ENCODE results near the gene APOL4. TPM values are rescaled to one million over a fixed set of nuclear protein-coding genes. Genes with fewer than 3 reads are reported as not detected.

The APOL4 gene
- total RNA-seq, 2 donors from 2014 or later = 0.22 TPM; not detected in 1

DNA sequence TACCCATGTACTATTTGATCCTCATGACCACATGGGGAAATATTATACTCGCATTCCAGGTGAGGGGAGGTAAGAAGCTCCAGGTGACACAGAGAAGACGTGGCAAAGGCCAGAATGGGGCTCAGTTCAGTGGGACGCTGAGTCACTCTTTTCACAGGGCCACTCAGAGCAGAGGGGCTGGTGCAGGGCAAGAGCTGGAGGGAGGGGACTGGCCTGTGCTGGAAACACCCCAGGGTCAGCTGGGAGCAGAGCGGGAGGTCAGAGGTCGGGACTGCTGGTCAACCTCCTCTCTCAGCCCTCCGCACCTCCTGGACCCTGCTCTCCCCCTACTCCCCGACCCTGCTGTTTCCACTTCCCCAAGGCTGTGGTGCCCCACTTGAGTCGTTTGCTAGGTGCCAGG is 53.2 kb downstream of the APOL4 start:
- no peaks in the 10 kb centered on the region for H3K27me3 Mint-ChIP-seq
- peak overlapping the region; percentile 100 for H3K27ac Mint-ChIP-seq
- H3K4me3 Mint-ChIP-seq = peak overlapping the region; percentile 45
- peaks cover 39% of the 10 kb centered on the region for H3K4me1 Mint-ChIP-seq
- no peaks in the 10 kb centered on the region for H3K9me3 ChIP-seq (ENCODE audit: control insufficient read depth, low read length, poor library complexity, severe bottlenecking)
- H3K36me3 Mint-ChIP-seq (ENCODE audit: low read depth) = peaks cover 15% of the 10 kb centered on the region
- DNase-seq (no peak), ATAC-seq (no peak)

DNA sequence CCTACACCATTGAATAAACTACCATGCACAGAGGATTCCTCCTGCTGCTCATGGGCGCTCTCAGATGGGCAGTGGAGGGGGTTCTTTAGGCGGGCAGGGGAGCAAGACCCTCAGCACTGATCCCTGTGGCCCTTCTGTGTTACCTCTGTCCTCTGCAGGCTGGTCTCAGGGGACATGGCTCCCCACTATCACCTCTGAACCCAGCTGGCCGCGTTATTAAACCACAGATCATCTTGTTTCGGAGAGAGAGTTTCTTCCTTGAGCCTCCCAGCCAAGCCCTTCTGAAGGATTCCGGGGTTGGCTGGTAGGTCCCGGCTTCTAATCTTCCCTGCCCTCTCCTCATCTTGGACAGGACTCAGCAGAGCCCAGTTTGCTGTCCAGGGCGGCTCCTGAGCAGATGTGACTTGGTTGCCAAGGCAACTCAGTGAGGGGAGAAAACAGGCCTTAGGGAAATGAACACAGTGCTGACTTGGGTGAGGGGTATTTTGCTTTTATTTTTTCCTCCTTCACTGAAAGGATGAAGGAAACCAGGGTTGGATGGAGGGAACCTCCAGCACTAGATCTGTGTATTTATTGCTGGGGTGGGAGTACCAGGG is 54.3 kb downstream of the APOL4 start:
- Mint-ChIP-seq H3K4me3 (peak overlapping the region; percentile 33), H3K4me1 (peaks cover 42% of the 10 kb centered on the region), H3K27me3 (no peaks in the 10 kb centered on the region), H3K27ac (peak overlapping the region; percentile 49), H3K36me3 (ENCODE audit: low read depth) (peaks cover 15% of the 10 kb centered on the region)
- DNase-seq (no peak), ATAC-seq (no peak)
- no peaks in the 10 kb centered on the region for H3K9me3 ChIP-seq (ENCODE audit: control insufficient read depth, low read length, poor library complexity, severe bottlenecking)

DNA sequence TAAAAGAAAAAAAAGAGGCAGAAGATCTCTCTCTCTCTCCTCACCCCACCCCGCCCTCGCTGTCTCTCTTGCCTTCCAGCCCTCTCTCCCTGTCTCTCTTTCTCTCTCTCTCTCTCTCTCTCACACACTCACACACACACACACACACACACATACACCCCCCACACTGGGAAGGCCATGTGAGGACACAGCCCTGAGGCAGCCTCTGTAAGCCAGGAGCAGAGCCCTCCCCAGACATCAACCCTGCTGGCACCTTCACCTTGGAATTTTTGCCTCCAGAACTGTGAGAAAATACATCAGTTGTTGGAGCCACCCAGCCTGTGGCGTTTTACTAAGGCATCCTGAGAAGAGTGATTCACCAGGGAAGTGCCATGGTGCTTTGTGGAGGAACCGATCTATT is 55.7 kb downstream of the APOL4 start:
- Mint-ChIP-seq H3K27ac (peak overlapping the region; percentile 90), H3K4me3 (peak overlapping the region; percentile 28), H3K27me3 (no peaks in the 10 kb centered on the region), H3K4me1 (peaks cover 31% of the 10 kb centered on the region), H3K36me3 (ENCODE audit: low read depth) (peaks cover 16% of the 10 kb centered on the region)
- DNase-seq (no peak), ATAC-seq (no peak)
- no peaks in the 10 kb centered on the region for H3K9me3 ChIP-seq (ENCODE audit: control insufficient read depth, low read length, poor library complexity, severe bottlenecking)

DNA sequence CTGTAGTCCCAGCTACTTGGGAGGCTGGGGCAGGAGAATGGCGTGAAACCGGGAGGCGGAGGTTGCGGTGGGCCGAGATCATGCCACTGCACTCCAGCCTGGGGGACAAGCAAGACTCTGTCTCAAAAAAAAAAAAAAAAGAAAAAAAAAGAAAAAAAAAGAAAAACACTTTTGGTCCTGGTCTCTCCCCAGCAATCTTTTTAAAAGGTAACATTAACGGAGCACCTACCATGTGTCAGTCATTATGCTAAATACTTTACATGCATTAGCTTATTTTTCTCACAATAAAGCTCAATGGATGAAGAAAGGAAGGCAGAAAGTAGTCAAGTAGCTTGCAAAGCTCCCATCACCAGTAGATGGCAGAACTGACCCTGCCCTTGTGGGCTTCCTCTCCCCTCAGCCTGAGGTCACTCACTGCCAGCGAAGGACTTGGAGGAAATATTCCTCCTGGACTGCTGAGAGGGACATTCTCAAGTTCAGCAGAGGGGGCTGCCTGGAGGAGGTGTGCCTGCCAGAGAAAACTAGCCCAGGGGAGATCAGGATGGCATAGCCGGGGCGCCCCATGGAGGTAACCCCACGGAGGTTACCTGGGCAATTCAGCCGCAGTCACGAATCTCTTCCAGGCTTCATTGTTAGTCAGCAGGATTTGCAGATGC is 56.6 kb downstream of the APOL4 start:
- peaks cover 21% of the 10 kb centered on the region for H3K36me3 Mint-ChIP-seq (ENCODE audit: low read depth)
- H3K4me1 Mint-ChIP-seq = peaks cover 27% of the 10 kb centered on the region
- ATAC-seq (peak; percentile 59), DNase-seq (no peak)
- no peaks in the 10 kb centered on the region for H3K9me3 ChIP-seq (ENCODE audit: control insufficient read depth, low read length, poor library complexity, severe bottlenecking)
- H3K27ac Mint-ChIP-seq = peak overlapping the region; percentile 90
- H3K27me3 Mint-ChIP-seq = no peaks in the 10 kb centered on the region
- no peak overlapping the region for H3K4me3 Mint-ChIP-seq

DNA sequence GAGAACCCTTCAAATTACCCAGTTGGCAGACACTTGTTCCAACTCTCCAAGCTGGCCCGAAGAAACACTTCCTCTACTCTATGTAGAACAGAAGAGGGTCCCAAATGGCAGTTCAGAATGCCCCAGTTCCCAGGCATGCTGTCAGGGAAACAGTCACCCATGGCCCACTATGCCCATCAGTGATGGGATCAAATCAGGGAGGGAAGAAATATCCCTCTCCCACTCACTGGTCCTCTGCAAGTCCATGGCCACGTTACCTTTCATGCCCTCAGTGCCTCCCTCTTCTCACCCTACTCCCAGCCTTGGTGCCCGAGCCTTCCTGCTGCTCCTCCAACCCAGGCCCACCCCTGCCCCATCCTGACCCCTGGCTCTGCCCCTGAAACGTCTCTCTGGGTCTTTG is 57.7 kb downstream of the APOL4 start:
- peaks cover 21% of the 10 kb centered on the region for H3K36me3 Mint-ChIP-seq (ENCODE audit: low read depth)
- H3K4me3 Mint-ChIP-seq = no peak overlapping the region
- ATAC-seq = no peak
- H3K27me3 Mint-ChIP-seq = no peaks in the 10 kb centered on the region
- peaks cover 27% of the 10 kb centered on the region for H3K4me1 Mint-ChIP-seq
- no peaks in the 10 kb centered on the region for H3K9me3 ChIP-seq (ENCODE audit: control insufficient read depth, low read length, poor library complexity, severe bottlenecking)
- DNase-seq = no peak
- H3K27ac Mint-ChIP-seq = peak overlapping the region; percentile 90

DNA sequence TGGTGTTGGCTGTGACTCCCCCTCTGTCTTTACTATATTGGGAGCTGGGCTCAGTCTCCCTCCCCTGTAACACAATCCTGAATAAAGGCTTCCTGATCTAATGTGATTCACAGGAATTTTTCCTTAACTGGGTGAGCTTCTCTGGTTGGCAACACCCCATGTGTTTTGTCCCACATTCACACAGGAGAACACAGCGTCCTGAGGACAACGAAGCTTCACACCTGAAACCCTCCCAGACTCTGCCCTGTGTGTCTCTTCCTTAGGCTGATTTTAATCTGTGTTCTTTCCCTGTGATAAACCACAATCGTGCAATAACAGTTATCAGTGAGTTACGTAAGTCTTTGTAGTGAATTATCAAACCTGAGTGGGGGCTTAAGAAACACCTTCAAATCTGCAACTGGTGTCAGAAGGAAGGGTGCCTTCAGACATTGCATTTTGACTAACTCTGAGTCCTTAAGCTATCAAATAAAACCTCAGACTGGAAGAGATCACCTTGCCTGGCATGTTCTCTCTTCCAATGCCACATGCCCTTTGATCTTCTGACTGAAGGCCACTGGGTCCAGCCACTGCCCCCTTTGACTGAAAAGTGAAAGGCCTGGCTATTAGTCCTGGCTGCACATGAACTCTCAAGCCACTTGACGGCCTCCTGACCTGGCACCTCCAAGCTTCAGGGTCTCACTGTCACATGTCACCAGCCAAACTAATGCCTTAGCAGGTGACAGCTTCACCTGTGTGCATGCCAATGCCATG is 58.4 kb downstream of the APOL4 start:
- ATAC-seq (no peak), DNase-seq (no peak)
- no peaks in the 10 kb centered on the region for H3K9me3 ChIP-seq (ENCODE audit: control insufficient read depth, low read length, poor library complexity, severe bottlenecking)
- Mint-ChIP-seq H3K27ac (peak overlapping the region; percentile 83), H3K27me3 (no peaks in the 10 kb centered on the region), H3K4me3 (peak overlapping the region; percentile 19), H3K4me1 (peaks cover 26% of the 10 kb centered on the region), H3K36me3 (ENCODE audit: low read depth) (peaks cover 20% of the 10 kb centered on the region)

DNA sequence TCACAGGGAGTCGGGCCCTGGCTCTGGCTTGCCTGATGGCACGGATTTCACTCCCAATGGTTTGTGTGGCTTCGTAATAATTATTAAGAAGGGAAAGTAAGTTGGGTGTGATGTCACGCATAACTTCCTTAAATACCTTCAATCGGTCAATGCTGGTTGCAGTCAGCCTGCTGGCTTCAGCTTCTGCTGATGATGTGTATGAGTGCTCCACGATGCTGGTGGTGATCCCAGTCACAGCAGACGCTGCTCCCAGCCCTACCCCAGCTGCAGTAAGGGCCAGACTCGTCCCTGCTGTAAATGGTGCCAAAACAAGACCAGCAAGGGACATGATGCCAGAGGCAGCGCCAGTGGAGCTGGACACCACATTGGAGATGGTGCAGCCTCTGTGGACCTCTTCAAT is 60.1 kb downstream of the APOL4 start:
- H3K9me3 ChIP-seq (ENCODE audit: control insufficient read depth, low read length, poor library complexity, severe bottlenecking) = no peaks in the 10 kb centered on the region
- Mint-ChIP-seq H3K27ac (peak overlapping the region; percentile 91), H3K4me1 (peaks cover 22% of the 10 kb centered on the region), H3K4me3 (peak overlapping the region; percentile 15), H3K27me3 (no peaks in the 10 kb centered on the region), H3K36me3 (ENCODE audit: low read depth) (peaks cover 12% of the 10 kb centered on the region)
- DNase-seq (no peak), ATAC-seq (no peak)

Other genes with a start within 250 kb of the APOL4 start
- under 1 TPM; 0.23 to 0.97 TPM for gene RBFOX2, start 173.0 kb downstream of the APOL4 start, total RNA-seq
- gene APOL3, start 41.1 kb downstream of the APOL4 start, total RNA-seq = 100 to 1,000 TPM; 229 to 265 TPM
- gene APOL2, start 37.7 kb upstream of the APOL4 start, total RNA-seq = 10 to 100 TPM; 36.9 to 42.9 TPM
- 10 to 100 TPM; 12.5 to 15.0 TPM for gene APOL1, start 51.3 kb upstream of the APOL4 start, total RNA-seq
- gene MYH9, start 186.2 kb upstream of the APOL4 start, total RNA-seq = 1,000 to 10,000 TPM; 1,038 to 1,220 TPM

All from T-helper 17 cell (primary cell).